22Rv1 (cell line): ENCODE measurements around the gene GPR89A.

Experiments used
- CTCF ChIP-seq: fragments of 450-650 bp; IDR thresholded peaks from 2 replicates; pipeline ENCODE4 v1.5.1; 2017; ENCODE audit warnings: mild to moderate bottlenecking
- ZFX ChIP-seq: fragments of 450-650 bp; IDR thresholded peaks from 2 replicates; pipeline ENCODE4 v1.6.1; 2017; ENCODE audit warnings: antibody characterized with exemption, borderline replicate concordance

GRCh38 chr1:145690587-145691558 is 83.1 kb downstream of the GPR89A start:
- TF ChIP-seq CTCF, result no peak
- no peak for TF ChIP-seq ZFX
